ENCODE measurements around the gene VPS37B.

The VPS37B gene

GRCh38 chr12:122865268-122866231, 30.4 kb downstream of the VPS37B start:
- DNase-seq: peak; percentile 81

GRCh38 chr12:122864894-122865253, 31.1 kb downstream of the VPS37B start:
- DNase-seq: no peak

GRCh38 chr12:122862872-122863701, 32.8 kb downstream of the VPS37B start:
- DNase-seq: peak; percentile 92

- DNase-seq: no peak
Observed at GRCh38 chr12:122862110-122862634, 33.8 kb downstream of the VPS37B start.

- DNase-seq: no peak
Observed at GRCh38 chr12:122861587-122861970, 34.3 kb downstream of the VPS37B start.

- DNase-seq: no peak
Observed at GRCh38 chr12:122860854-122861586, 34.9 kb downstream of the VPS37B start.

GRCh38 chr12:122860040-122860853, 35.7 kb downstream of the VPS37B start:
- peak; percentile 54 for DNase-seq

- DNase-seq: no peak
Observed at GRCh38 chr12:122859303-122860039, 36.5 kb downstream of the VPS37B start.

GRCh38 chr12:122858591-122859302, 37.2 kb downstream of the VPS37B start:
- no peak for DNase-seq

- DNase-seq: no peak
Observed at GRCh38 chr12:122858171-122858570, 37.8 kb downstream of the VPS37B start.

- no peak for DNase-seq
Observed at GRCh38 chr12:122856999-122857671, 38.8 kb downstream of the VPS37B start.

- peak; percentile 90 for DNase-seq
Observed at GRCh38 chr12:122855928-122856831, 39.7 kb downstream of the VPS37B start.

GRCh38 chr12:122855071-122855829, 40.7 kb downstream of the VPS37B start:
- no peak for DNase-seq

GRCh38 chr12:122854554-122854953, 41.4 kb downstream of the VPS37B start:
- no peak for DNase-seq

GRCh38 chr12:122853582-122854245, 42.2 kb downstream of the VPS37B start:
- DNase-seq: no peak

- no peak for DNase-seq
Observed at GRCh38 chr12:122852336-122853275, 43.3 kb downstream of the VPS37B start.

All from NCI-H510A (cell line).